Globus pallidus (tissue), 1 donor: ENCODE data around the gene RANGAP1.
"Not testable (repeated sequence)": the region's sequence is repeated elsewhere in the genome, so short reads cannot be mapped to it uniquely, and the experiment has no call there.

Source experiments
- DNase-seq: peaks from one replicate; pipeline ENCODE4 v3.0.0-alpha.2; 2015; ENCODE audit warnings: low spot score

RANGAP1 gene

GRCh38 chr22:41260871-41261270, 25.1 kb downstream of the RANGAP1 start:
- DNase-seq = no peak

GRCh38 chr22:41259756-41260155, 26.2 kb downstream of the RANGAP1 start:
- DNase-seq = not testable (repeated sequence)

GRCh38 chr22:41257696-41258095, 28.3 kb downstream of the RANGAP1 start:
- no peak for DNase-seq

- no peak for DNase-seq
Observed at GRCh38 chr22:41256254-41257253, 29.4 kb downstream of the RANGAP1 start.

GRCh38 chr22:41254230-41254629, 31.8 kb downstream of the RANGAP1 start:
- DNase-seq = no peak

GRCh38 chr22:41252365-41252764, 33.6 kb downstream of the RANGAP1 start:
- no peak for DNase-seq

GRCh38 chr22:41250127-41250526, 35.9 kb downstream of the RANGAP1 start:
- no peak for DNase-seq

GRCh38 chr22:41249442-41249841, 36.5 kb downstream of the RANGAP1 start:
- DNase-seq = no peak

- DNase-seq = no peak
Observed at GRCh38 chr22:41248758-41249157, 37.2 kb downstream of the RANGAP1 start.

GRCh38 chr22:41248314-41248713, 37.7 kb downstream of the RANGAP1 start:
- no peak for DNase-seq

GRCh38 chr22:41247703-41248102, 38.3 kb downstream of the RANGAP1 start:
- DNase-seq = no peak

- no peak for DNase-seq
Observed at GRCh38 chr22:41245917-41246499, 40.0 kb downstream of the RANGAP1 start.

GRCh38 chr22:41243361-41243760, 42.6 kb downstream of the RANGAP1 start:
- DNase-seq = no peak

GRCh38 chr22:41242396-41243117, 43.4 kb downstream of the RANGAP1 start:
- no peak for DNase-seq

- DNase-seq = no peak
Observed at GRCh38 chr22:41241133-41241676, 44.8 kb downstream of the RANGAP1 start.

- DNase-seq = peak; percentile 99
Observed at GRCh38 chr22:41240377-41241132, 45.4 kb downstream of the RANGAP1 start, which contains the start of gene CHADL. TSS of gene CHADL (minus strand) at chr22:41240931. CDS start at chr22:41240881, 50 bp downstream.

- DNase-seq = peak; percentile 72
Observed at GRCh38 chr22:41239443-41240128, 46.4 kb downstream of the RANGAP1 start.

- DNase-seq = no peak
Observed at GRCh38 chr22:41238570-41239442, 47.2 kb downstream of the RANGAP1 start.

GRCh38 chr22:41237707-41238569, 48.0 kb downstream of the RANGAP1 start:
- DNase-seq = peak; percentile 64
